ENCODE results near the gene UBA52.
"Not testable (repeated sequence)": the region's sequence is repeated elsewhere in the genome, so short reads cannot be mapped to it uniquely, and the experiment has no call there.

UBA52 gene

GRCh38 chr19:18593367-18594095, 21.9 kb downstream of the UBA52 start:
- no peak for DNase-seq

- peak; percentile 69 to 79 for DNase-seq
Measured at GRCh38 chr19:18594096-18594823, 22.6 kb downstream of the UBA52 start.

GRCh38 chr19:18594824-18595373, 23.2 kb downstream of the UBA52 start:
- DNase-seq, result no peak

GRCh38 chr19:18595475-18595874, 23.8 kb downstream of the UBA52 start:
- DNase-seq, result no peak

- no peak for DNase-seq
Measured at GRCh38 chr19:18596752-18597157, 25.1 kb downstream of the UBA52 start.

- DNase-seq, result no peak
Measured at GRCh38 chr19:18597809-18598660, 26.4 kb downstream of the UBA52 start.

GRCh38 chr19:18599485-18599884, 27.8 kb downstream of the UBA52 start:
- no peak for DNase-seq

- DNase-seq, result not testable (repeated sequence)
Measured at GRCh38 chr19:18600692-18601397, 29.2 kb downstream of the UBA52 start.

- DNase-seq, result no peak
Measured at GRCh38 chr19:18601875-18602274, 30.2 kb downstream of the UBA52 start.

GRCh38 chr19:18603255-18603957, 31.7 kb downstream of the UBA52 start:
- no peak for DNase-seq

GRCh38 chr19:18603958-18604819, 32.5 kb downstream of the UBA52 start:
- DNase-seq, result no peak

- no peak for DNase-seq
Measured at GRCh38 chr19:18604820-18605159, 33.1 kb downstream of the UBA52 start.

- no peak for DNase-seq
Measured at GRCh38 chr19:18605196-18605545, 33.5 kb downstream of the UBA52 start.

GRCh38 chr19:18605546-18606280, 34.1 kb downstream of the UBA52 start:
- no peak for DNase-seq

GRCh38 chr19:18606281-18607225, 34.9 kb downstream of the UBA52 start, which contains the start of gene CRLF1:
Gene CRLF1 (minus strand): TSS chr19:18606799. CDS start chr19:18606656, 143 bp downstream.
- no peak for DNase-seq

GRCh38 chr19:18607226-18608101, 35.8 kb downstream of the UBA52 start:
- peak in 1 of 2 experiments; percentile 57 for DNase-seq

GRCh38 chr19:18608102-18608804, 36.6 kb downstream of the UBA52 start:
- no peak for DNase-seq
